HG03442 (cell line): ENCODE results near the gene DDX21.
"Not testable (repeated sequence)": the region's sequence is repeated elsewhere in the genome, so short reads cannot be mapped to it uniquely, and the experiment has no call there.

Experiments used
- ATAC-seq: cut with Tn5 transposase; IDR thresholded peaks from one replicate; pipeline ENCODE4 v1.9.1; 2021; ENCODE audit warnings: mild to moderate bottlenecking, moderate library complexity; ENCODE audit not compliant: unreplicated experiment

Gene DDX21

DNA sequence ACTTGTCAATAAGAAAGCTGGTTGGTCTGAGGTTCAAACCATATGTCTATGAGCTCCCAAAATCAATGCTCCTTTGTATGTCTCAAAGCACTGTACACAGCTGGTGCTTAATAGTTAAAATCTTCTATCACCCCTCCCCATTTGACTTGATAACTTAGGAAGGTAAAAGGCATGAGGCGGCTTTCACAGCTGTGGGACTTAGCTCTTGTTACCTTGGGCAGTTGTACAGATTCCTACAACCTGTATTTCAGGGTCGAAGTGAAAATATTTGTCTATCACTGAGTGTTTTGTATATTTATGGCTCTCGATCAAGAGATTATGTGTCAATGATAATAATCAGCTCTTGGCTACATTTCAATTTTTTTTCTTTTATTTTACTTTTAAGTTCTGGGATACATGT, 31.6 kb downstream of the DDX21 start:
- ATAC-seq: no peak

DNA sequence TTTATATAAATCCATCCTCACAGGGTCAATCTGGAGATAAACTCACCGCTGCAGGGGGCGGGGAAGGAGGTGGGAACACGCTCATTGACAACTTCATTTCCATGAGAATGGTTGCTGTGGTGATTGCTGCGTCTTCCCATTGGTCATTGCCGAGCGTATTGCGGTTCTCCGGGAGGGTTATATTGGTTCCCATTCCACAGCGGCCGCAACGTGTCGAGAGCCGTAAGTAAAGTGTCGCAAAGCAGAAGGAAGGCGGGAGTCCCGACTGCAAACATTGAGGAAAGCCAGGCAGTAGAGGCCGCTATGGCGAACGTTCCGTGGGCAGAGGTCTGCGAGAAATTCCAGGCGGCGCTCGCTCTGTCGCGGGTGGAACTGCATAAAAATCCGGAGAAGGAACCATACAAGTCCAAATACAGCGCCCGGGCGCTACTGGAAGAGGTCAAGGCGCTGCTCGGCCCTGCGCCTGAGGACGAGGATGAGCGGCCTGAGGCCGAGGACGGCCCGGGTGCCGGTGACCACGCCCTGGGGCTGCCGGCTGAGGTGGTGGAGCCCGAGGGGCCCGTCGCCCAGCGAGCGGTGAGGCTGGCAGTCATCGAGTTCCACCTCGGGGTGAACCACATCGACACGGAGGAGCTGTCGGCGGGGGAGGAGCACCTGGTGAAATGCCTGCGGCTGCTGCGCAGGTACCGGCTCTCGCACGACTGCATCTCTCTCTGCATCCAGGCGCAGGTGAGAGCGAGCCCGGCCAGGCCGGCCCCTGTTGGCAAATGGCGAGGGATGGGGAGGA, 32.8 kb downstream of the DDX21 start, which contains the start of gene KIFBP:
Gene KIFBP (plus strand): TSS at position 274 of the 787 bp plus-strand sequence. CDS start 30 bp downstream, at position 304.
- peak; percentile 72 for ATAC-seq

DNA sequence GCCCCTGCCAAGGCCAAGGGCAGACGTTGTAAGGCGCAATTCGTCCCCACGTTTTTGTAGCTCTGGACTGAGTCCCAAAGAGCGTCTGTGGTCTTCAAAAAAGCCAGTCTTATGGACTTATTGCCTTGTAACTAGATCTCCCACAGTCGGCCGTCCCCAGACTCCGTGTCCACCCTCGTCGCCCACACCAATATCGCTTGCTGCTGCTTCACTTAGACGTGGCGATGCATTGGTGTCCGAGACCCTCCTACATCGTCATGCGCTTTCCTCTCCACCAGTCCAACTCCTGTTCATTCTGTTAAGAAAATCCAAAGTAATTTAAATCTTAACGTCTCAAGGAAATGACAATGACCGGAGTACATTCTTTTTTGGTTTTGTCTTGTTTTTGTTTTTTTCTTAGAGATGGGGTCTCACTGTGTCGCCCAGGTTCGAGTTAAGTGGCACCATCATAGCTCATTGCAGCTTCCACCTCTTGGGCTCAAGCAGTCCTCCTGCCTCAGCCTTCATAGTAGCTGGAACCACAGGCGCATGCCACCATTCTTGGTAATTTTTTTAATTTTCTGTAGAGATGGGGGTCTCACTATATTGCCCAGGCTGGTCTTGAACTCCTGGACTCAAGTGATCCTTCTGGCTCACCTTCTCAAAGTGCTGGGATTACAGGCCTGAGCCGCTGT, 33.5 kb downstream of the DDX21 start:
- no peak for ATAC-seq

DNA sequence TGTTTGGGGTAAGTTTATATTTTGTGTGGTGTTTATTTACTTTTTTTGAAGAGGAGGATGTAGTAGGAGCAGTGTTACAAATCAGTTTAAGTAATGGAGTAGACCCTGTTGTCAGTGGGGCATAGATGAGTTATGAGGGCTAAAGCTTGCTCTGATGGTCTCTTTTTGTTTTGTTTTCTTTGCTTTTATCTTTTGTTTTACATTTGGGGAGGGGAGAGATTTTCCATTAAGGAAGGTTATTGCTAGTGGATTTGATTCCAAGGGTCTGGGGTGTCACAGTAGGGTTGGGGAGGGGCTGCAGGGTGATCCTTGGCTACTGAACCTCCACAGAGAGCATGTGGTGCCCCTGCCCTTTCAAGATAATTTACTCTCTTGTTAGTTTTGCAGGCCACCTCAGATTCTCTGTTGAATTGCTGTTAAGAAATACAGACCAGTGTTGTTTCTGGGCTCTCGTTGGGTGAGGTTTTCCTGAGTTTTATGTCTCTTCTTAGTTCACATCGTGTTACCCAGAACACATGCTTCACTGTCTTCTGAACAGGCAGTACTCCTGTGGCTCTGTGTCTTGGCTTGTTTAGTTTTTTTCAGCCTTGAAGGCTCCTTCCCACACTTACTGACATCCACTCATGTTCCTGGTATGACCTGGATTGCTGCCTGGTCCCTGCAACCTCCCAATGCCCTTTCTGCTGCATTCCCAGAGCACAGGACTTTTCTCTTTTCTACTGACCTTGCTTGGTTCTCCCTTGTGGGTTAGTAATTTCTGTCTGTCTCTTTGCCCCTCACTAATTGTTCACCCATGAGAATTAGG, 36.9 kb downstream of the DDX21 start:
- ATAC-seq: no peak

DNA sequence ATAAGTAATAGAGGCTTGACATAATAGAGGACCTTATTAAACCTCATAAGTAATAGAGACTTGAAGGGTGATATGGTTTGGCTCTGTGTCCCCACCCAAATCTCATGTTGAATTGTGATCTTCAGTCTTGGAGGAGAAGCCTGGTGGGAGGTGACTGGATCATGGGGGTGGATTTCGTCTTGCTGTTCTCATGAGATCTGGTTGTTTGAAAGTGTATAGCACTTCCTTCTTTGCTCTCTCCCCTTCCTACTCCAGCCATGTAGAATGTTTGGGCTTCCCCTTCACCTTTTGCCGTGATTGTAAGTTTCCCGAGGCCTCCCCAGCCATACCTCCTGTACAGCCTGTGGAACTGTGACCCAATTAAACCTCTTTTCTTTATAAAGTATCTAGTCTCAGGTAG, 41.2 kb downstream of the DDX21 start:
- ATAC-seq: peak; percentile 28

DNA sequence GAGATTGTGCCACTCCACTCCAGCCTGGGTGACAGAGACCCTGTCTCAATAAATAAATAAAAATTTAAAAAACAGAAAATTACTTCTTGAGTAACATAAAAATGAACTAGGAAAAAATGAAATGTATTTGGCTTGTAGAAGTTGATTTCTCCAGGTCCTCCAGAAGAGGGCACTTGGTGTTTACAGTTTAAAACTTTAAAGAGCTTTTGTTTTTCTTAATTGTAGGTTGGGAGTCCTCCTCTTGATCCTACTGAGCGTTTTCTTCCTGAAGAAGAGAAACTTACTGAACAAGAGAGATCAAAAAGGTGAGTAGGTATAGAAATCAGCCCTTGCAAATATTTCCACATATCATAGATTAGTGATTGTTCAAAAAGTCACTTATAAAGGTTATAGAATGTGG, 48.9 kb downstream of the DDX21 start:
- ATAC-seq: no peak

DNA sequence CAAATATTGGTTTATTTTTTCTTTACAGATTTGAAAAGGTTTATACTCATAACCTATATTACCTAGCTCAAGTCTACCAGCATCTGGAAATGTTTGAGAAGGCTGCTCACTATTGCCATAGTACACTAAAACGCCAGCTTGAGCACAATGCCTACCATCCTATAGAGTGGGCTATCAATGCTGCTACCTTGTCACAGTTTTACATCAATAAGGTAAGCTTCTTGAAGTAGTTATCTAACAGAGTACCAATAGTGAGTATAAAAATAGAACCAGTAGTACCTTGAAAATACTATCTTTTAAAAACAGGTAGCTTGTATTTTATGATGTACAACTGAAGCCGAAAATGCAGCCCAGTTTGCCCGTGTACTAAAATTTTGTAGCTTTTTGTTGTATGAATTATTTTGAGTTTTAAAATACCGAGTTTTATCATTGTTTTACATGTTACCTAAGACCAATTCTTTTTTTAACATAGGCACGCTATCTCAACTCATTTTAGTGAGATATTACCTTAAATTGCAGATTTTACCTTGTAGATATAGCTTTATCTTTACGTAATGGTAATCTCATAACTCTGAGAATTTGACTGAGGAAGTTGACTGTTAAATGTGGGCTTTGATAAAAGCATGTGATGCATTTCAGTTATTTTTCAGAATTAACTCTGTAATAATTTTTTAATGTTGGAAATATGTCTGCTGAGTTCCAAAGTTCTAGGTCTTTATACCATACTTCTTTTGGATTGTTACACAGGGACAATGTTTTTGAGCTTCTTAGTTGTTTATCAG, 49.9 kb downstream of the DDX21 start:
- ATAC-seq: no peak

DNA sequence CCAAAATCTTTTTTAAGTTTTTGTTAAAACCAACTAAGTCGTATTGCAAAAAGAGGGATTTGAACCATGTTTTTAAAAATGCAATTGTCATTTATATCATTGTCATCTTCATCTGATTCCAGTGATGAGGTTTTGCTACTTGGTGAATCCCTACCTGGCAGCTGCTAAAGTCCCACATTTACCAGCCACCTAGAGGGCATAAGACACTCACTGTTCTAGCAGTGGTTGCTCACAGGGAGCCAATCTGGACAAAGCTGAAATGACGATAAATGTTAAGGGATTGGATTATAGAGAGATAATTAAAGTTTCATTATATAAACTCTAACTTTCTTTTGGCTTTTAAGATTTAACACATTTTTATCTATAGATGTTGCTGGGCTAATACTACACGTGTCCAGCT, 51.3 kb downstream of the DDX21 start:
- no peak for ATAC-seq

DNA sequence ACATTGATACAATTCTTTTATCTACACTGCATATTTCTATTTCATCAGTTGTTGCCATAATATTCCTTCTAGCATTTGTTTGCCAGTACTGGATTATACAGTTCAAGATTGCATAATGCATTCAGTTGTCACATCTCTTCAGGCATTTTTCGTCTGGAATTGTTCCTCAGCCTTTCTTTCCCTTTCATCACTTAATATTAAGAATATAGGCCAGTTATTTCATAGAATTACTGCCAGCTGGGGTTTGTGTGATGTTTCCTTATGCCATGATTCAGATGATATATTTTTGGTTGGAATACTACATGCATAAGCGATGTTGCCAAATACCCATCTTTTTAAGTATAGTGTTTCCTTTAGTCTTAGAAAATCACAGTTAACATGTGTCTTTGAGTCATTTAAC, 53.4 kb downstream of the DDX21 start:
- no peak for ATAC-seq

DNA sequence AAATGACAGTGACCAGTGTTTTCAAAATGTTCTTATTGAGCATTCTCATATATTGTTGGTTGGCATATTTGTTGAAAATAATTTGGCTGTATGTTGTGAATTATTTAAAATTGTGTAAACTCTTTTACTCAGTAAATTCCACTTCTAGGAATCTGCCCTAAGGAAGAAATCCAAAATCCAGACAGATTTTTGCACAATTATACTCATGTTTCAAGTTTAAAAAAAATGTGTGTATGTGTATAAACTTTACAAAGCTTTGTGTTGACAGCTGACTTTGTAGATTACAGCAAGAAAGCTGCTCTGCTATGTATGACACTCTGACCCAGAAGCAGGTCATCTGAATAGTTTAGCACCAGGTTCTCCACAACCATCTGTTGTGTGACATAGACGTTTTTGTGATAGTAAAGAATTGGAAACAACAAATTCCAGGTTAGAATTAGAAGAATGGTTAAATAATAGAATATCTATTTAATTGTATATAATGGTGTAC, 54.2 kb downstream of the DDX21 start:
- no peak for ATAC-seq

DNA sequence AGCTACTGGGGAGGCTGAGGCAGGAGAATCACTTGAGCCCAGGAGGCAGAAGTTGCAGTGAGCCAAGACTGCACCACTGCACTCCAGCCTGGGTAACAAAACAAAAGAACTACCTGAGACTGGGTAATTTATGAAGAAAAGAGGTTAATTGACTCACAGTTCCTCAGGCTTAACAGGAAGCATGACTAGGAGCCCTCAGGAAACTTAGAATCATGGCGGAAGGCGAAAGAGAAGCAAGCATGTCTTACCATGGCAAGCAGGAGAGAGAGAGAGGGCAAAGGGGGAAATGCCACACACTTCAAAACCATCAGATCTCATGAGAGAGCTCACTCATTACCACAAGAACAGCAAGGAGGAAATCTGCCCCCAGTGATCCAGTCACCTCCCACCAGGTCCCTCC, 56.8 kb downstream of the DDX21 start:
- ATAC-seq: not testable (repeated sequence)

DNA sequence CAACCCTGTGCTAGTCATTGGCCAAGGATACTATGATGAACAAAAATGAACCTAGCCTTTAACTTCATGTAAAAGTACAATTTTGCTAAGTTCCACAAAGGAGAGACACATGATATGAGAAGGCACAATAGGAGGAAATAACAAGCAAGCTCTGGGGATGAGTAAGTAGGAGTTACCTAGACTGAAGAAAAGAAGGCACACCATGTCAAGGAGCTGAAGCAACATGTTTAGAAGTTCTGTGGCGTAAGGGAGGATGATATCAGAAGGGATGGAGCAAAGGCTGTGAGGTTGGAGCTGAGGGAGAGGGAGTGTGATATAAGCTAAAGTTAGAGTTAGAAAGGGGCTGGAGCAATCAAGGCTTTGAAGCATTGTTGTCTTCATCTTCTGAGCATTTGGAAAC, 58.2 kb downstream of the DDX21 start:
- ATAC-seq: no peak

DNA sequence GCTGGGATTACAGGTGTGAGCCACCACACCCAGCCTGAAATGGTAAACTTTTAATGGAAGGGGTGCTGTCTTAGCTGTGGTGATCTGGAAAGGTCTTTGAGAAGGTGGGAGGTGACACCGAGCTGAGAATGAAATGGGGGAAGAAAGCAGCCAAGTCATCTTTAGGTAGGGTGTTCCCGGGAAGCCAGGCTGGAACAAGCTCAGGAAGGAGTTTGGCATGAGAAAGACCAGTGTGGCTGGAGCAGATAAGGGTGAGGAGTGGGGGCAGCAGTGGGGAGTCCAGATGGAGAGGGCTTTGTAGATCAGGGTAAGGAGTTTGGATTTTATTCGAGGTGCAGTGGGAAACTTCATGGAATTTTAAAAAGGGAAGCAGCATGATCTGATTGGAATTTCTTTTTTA, 62.6 kb downstream of the DDX21 start:
- no peak for ATAC-seq

DNA sequence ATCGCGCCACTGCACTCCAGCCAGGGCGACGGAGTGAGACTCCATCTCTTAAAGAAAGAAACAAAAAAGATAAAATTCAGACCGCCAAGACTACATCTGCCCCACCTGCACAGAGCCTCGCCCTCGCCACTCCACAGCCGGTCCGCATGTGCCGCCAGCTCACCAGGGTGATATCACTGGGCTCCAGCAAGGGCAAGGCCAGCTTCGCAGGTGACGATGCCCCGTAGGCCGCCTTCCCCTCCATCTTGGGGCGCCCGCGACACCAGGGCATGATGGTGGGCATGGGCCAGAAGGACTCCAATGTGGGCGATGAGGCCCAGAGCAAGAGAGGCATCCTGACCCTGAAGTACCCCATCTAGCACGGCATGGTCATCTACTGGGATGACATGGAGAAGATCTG, 66.6 kb downstream of the DDX21 start:
- ATAC-seq: no peak

DNA sequence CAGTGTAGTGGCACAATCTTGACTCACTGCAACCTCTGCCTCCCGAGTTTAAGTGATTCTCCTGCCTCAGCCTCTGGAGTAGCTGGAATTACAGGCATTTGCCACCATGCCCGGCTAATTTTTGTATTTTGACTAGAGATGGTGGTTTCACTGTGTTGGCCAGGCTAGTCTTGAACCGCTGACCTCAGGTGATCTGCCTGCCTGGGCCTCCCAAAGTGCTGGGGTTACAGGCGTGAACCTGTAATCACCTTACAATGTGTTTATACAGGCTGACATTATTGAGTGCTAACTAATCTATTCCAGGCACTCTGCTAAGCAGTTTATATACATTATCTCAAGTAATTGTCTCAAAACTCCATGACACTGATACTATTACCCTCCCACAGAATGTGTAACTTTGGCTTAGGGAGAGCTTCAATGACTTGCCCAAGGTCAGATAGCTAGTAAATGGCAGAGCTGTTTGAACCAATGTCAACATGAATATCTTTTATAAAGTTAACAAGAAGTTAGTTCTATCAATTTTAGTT, 69.5 kb downstream of the DDX21 start:
- no peak for ATAC-seq

DNA sequence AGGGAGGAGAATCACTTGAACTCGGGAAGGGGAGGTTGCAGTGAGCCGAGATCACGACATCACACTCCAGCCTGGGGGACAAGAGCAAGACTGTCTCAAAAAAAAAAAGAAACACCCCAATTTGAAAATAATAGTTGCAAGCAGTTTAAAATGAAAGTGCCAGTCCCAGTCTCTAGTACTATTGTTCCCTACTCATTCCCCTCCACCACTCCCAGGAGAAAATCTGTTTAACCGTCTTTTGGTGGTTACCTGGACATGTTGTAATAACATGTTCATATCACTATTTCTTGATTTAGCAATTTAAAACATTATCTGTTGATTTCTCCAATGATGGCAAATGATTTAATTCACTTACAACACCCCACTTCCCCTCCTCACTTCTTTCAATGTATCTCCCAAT, 77.3 kb downstream of the DDX21 start:
- no peak for ATAC-seq
